ENCODE measurements around the gene CHURC1. TPM values are rescaled to one million over a fixed set of nuclear protein-coding genes. Genes with fewer than 3 reads are reported as not detected.

Gene CHURC1
- total and polyA plus RNA-seq, 4 donors: 18.8 to 174 (median 34.6) TPM

DNA sequence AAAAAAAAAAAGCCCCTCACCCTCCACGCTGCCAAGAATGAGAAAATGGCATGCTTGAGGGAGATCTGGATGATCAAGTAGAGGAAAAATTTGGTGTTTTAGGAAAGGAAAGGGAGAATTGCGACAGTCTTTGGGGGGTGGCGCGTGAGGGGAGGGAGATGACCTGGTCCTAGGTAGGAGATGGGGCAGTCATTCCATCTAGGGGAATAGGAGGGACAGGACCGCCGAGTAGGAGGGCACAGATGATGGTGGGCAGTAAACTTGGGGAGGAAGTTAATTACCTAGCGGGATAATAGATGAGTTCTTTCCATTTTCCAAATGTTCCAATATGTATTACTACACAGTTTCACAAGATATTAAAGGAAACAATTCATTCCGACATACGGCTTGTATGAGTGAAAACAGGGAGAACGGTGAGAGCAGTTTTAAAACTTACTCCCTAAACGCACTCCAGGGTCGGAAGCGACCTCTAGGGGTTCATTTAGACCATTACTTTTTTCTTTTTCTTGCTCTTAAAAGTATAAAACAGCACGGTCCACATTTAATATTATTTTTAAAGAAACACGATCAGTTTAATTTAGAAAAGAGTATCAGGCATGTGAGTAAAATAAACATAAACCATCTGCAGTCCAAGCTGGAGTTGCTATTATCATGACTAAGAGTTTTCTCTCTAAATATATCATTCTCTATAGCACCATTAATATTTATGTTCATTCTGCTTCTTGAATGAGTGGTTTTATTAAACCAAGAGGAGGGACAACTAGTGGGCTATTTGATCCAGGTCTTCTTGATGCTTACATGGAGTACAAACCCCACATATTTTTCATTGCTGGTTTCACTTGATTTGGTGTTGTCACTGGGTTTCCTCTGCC, 69.4 kb downstream of the CHURC1 start:
- Histone ChIP-seq H3K4me1 (ENCODE audit: control insufficient read depth in 4 of 4, insufficient read depth in 4 of 4, low read length in 3 of 4) (peaks cover 0 to 25% (median 17%) of the 10 kb centered on the region in 4 donors), H3K36me3 (ENCODE audit: control insufficient read depth in 4 of 4, insufficient read depth in 3 of 4, low read depth in 1 of 4, low read length in 3 of 4) (no peaks in the 10 kb centered on the region), H3K27me3 (ENCODE audit: control insufficient read depth in 4 of 4, insufficient read depth in 4 of 4, low read length in 3 of 4) (no peaks in the 10 kb centered on the region), H3K9ac (ENCODE audit: low read depth in 1 of 2, low read length in 2 of 2) (no peak overlapping the region), H3K27ac (ENCODE audit: low read depth in 1 of 2, low read length in 2 of 2) (no peak overlapping the region), H3K9me3 (ENCODE audit: control insufficient read depth in 4 of 4, low read length in 3 of 4) (no peaks in the 10 kb centered on the region), H3K4me3 (ENCODE audit: low read depth in 1 of 3, low read length in 3 of 3) (peak overlapping the region in 2 of 3 donors; percentile 34 to 58)
- no peak for DNase-seq (ENCODE audit: low spot score)
- TF ChIP-seq GABPA (IDR thresholded peaks at IDR 0.05 in 1 of 2, conservative IDR thresholded peaks at IDR 0.05 in 1 of 2): no peak
- TF ChIP-seq RAD21 (IDR thresholded peaks at IDR 0.05): peak; percentile 92 to 96
- TF ChIP-seq, protein P1, sequence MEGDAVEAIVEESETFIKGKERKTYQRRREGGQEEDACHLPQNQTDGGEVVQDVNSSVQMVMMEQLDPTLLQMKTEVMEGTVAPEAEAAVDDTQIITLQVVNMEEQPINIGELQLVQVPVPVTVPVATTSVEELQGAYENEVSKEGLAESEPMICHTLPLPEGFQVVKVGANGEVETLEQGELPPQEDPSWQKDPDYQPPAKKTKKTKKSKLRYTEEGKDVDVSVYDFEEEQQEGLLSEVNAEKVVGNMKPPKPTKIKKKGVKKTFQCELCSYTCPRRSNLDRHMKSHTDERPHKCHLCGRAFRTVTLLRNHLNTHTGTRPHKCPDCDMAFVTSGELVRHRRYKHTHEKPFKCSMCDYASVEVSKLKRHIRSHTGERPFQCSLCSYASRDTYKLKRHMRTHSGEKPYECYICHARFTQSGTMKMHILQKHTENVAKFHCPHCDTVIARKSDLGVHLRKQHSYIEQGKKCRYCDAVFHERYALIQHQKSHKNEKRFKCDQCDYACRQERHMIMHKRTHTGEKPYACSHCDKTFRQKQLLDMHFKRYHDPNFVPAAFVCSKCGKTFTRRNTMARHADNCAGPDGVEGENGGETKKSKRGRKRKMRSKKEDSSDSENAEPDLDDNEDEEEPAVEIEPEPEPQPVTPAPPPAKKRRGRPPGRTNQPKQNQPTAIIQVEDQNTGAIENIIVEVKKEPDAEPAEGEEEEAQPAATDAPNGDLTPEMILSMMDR (IDR thresholded peaks at IDR 0.05; ENCODE audit: low read depth, low read length, missing input control): peak; percentile 64
- peak in 1 of 2 donors; percentile 17 for TF ChIP-seq HNF4A (conservative IDR thresholded peaks at IDR 0.05)
- TF ChIP-seq RXRA (IDR thresholded peaks at IDR 0.05): peak in 1 of 2 donors; percentile 8
- 10% methylated on average over 15 of the region's 15 CpGs for whole genome bisulfite sequencing

Small RNA genes within 50 kb of the gene (small RNA-seq; reads per million reads assigned to genes)
- not detected for gene RPPH1-2P

Other genes starting within 250 kb of the CHURC1 start
- 10 to 100 TPM; 14.5 to 14.7 TPM for gene PLEKHG3, start 210.0 kb upstream of the CHURC1 start, total RNA-seq
- 10 to 100 TPM in 1 of 2 donors, 1 to 10 TPM in 1; 8.4 to 21.3 TPM for gene PLEKHG3, start 210.0 kb upstream of the CHURC1 start, polyA plus RNA-seq
- 100 to 1,000 TPM in 1 of 2 donors, under 1 TPM in 1; 0.33 to 332 TPM for gene SPTB, start 34.5 kb upstream of the CHURC1 start, total RNA-seq
- under 1 TPM; 0.12 to 0.18 TPM for gene SPTB, start 34.5 kb upstream of the CHURC1 start, polyA plus RNA-seq
- 10 to 100 TPM in 1 of 2 donors, 1 to 10 TPM in 1; 6.9 to 38.6 TPM for gene GPX2, start 28.3 kb downstream of the CHURC1 start, total RNA-seq
- gene GPX2, start 28.3 kb downstream of the CHURC1 start, polyA plus RNA-seq: 1,000 to 10,000 TPM in 1 of 2 donors, 100 to 1,000 TPM in 1; 611 to 1,067 TPM
- 10 to 100 TPM in 1 of 2 donors, 1 to 10 TPM in 1; 5.7 to 18.0 TPM for gene RAB15, start 57.9 kb downstream of the CHURC1 start, total RNA-seq
- gene RAB15, start 57.9 kb downstream of the CHURC1 start, polyA plus RNA-seq: 10 to 100 TPM in 1 of 2 donors, 1 to 10 TPM in 1; 5.5 to 16.5 TPM
- gene FNTB, start 72.4 kb downstream of the CHURC1 start, total RNA-seq: 10 to 100 TPM; 10.2 to 17.2 TPM
- gene FNTB, start 72.4 kb downstream of the CHURC1 start, polyA plus RNA-seq: 1 to 10 TPM; 6.3 to 7.8 TPM
- gene MAX, start 188.1 kb downstream of the CHURC1 start, total RNA-seq: 10 to 100 TPM; 18.9 to 27.0 TPM
- 10 to 100 TPM; 14.8 TPM for gene MAX, start 188.1 kb downstream of the CHURC1 start, polyA plus RNA-seq